Adrenal gland (tissue), 12 donors: ENCODE measurements around the gene HINT3. TPM values are rescaled to one million over a fixed set of nuclear protein-coding genes. Genes with fewer than 3 reads are reported as not detected.
A peak's percentile ranks its signal among the peaks of the same experiment; 100 is the strongest.

Experiments used
- DNase-seq, 7 donors: peaks; one replicate each; pipeline ENCODE4 v3.0.0-alpha.2; 2019 to 2020
- H3K27ac ChIP-seq, 5 donors: fragments of 200-600 bp; sonication (generic) in 4 of 5; 1 replicate in 3 of 5; 2 replicates in 2 of 5; pipeline versions ENCODE4 v1.5.1 to v1.8.0; 2016 to 2020; ENCODE audit warnings: mild to moderate bottlenecking in 1 of 5
- H3K27me3 ChIP-seq: fragments of 200-600 bp; 2 replicates; pipeline ENCODE4 v1.8.0; 2021
- H3K36me3 ChIP-seq, 2 donors: fragments of 200-600 bp; replicated peaks in 1 of 2; 1 replicate in 1 of 2; 2 replicates in 1 of 2; pipeline versions ENCODE4 v1.5.1 to v1.8.0; 2018 to 2022
- H3K4me1 ChIP-seq, 2 donors: fragments of 200-600 bp; replicated peaks in 1 of 2; 1 replicate in 1 of 2; 2 replicates in 1 of 2; pipeline versions ENCODE4 v1.5.1 to v1.8.0; 2018 to 2021
- H3K4me3 ChIP-seq, 4 donors: fragments of 200-600 bp; sonication (generic) in 3 of 4; one replicate each; pipeline ENCODE4 v1.5.1; 2016 to 2018
- H3K9me3 ChIP-seq, 3 donors: fragments of 200-600 bp; sonication (generic) in 1 of 3; replicated peaks in 1 of 3; 1 replicate in 2 of 3; 2 replicates in 1 of 3; pipeline versions ENCODE4 v1.5.1 to v1.8.0; 2016 to 2021
- CTCF ChIP-seq, 6 experiments: fragments of 450-650 bp in 4 of 6; fragments of 200-600 bp in 2 of 6; sonication (generic) in 1 of 6; IDR thresholded peaks; 1 replicate in 5 of 6; 2 replicates in 1 of 6; pipeline versions ENCODE4 v1.5.1 to v1.8.0; 2016 to 2021; ENCODE audit warnings: antibody characterized with exemption in 6 of 6, mild to moderate bottlenecking in 2 of 6, moderate library complexity in 1 of 6
- POLR2A ChIP-seq, 2 donors: fragments of 450-650 bp; IDR thresholded peaks; one replicate each; pipeline ENCODE4 v1.6.1; 2017; ENCODE audit warnings: antibody characterized with exemption in 2 of 2, mild to moderate bottlenecking in 2 of 2, moderate library complexity in 1 of 2
- WGBS, 4 donors: extraction: QIAGEN DNeasy Blood & Tissue Kit in 2 of 4; methylation state at CpG; one replicate each; pipeline versions ENCODE4 v1.1.5 to v1.1.7; 2013 to 2017; 5-methylcytosine and 5-hydroxymethylcytosine counted together
- intact Hi-C, 2 donors: fragments of 100-400 bp; cut with DNase I; formaldehyde crosslinking; loops; one replicate each; pipeline versions ENCODE4 v1.14.1 to v1.15.0; 2022 to 2023
- polyA plus RNA-seq, 3 donors: library from polyadenylated mRNA; stranded (reverse); fragments of 200-250 nt in 2 of 3; fragments of 350-450 nt in 1 of 3; fragmentation: Illumina TruSeq in 1 of 3; extraction: RNeasy Lipid Tissue Mini Kit (QIAGEN cat#74804) in 1 of 3; gene quantifications; one replicate each; pipeline ENCODE4 v1.2.3, GENCODE V29; 2013 to 2014
- total RNA-seq, 9 donors: library from RNA; depleted of rRNA in 4 of 9; stranded (reverse); fragments of >200 nt in 4 of 9; fragments of 120-200 nt in 1 of 9; fragmentation: NEBNext Ultra II Directional in 1 of 9; extraction: Animal tissue kit (Norgen Biotek cat#: 25700) in 1 of 9; gene quantifications; one replicate each; pipeline versions ENCODE4 v1.1.0 to v1.2.4, GENCODE V29; 2013 to 2023
- donor health status: healthy with polysubstance abuse.
- donor health status: Bipolar disorder and iron deficiency.
- donor health status: DM: yes; HTN: yes; CAD: no.
- donor health status: DM: no; HTN: no; CAD: no.
- donor health status: DM: no; HTN: no; CAD: no.
- donor health status: DM: yes; HTN: yes; CAD: no.

HINT3 gene
- total and polyA plus RNA-seq, 12 donors: 4.7 to 40.6 (median 30.4) TPM

DNA sequence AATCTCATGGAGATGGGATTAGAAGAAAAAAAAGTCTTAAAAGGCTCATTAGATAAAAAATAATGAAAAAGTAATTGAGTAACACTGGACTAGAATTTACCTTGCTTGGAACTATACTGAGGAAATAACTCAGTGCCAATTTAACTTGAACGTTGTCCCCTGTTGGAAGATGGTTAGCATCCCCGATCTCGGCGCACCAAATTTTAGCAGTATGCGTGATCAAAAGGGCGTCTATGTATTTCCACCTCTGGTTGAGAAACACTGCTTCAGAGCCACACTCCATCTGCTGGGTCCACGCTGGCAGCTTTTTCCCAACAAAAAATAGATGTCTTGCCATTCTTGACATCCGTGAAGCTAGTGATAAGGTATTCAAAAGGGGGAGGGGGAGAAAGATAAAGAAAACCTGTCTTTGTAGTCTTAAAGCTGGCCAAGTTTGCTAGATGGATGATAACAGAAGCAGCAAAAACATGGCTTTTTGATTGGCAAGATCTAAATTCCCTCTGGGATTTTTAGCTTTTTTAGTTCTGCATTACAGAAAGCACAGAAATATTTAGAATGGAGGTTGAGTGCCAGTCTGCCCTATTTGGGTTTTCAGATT is 6.4 kb downstream of the HINT3 start:
- intact Hi-C loops: loop anchor here in 1 of 2 donors (5.0 kb wide), 1 partner anchor 56 kb away; no protein-coding TSS in a partner anchor
- 82 to 88% (median 85%) methylated on average over 8 of the region's 8 CpGs for WGBS, 4 donors

DNA sequence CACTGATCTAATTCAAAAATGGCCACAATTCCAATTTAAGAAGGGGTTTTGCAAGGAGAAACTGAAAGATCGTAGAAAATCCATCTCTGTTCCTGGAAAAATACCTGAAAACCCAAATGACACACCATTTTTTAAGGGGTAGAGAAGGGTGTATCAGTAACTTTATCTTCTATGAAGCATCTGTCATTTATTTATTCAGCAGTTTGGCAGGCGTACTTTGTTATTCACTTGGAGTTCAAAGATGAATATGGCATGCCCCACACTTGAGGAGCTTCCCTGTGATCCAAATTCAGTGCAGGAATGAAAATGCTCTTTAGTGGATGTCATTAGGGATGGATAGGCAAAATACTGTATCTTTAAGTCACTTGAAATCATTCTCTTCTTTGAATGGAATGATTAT is 7.2 kb downstream of the HINT3 start:
- H3K9me3 ChIP-seq: no peaks in the 10 kb centered on the region
- no peak for DNase-seq
- WGBS, 4 donors: 77 to 90% (median 81%) methylated on average over 2 of the region's 2 CpGs
- TF ChIP-seq CTCF (IDR thresholded peaks at IDR 0.05): no peak
- no peak for TF ChIP-seq POLR2A (IDR thresholded peaks at IDR 0.05)
- no peaks in the 10 kb centered on the region for H3K36me3 ChIP-seq
- H3K27me3 ChIP-seq: no peaks in the 10 kb centered on the region
- H3K4me1 ChIP-seq: peaks cover 5 to 23% of the 10 kb centered on the region in 2 donors
- H3K4me3 ChIP-seq: no peak overlapping the region
- intact Hi-C loops: loop anchor here in 1 of 2 donors (5.0 kb wide), 1 partner anchor 57 kb away; no protein-coding TSS in a partner anchor
- H3K27ac ChIP-seq: no peak overlapping the region

More for the DNA sequence above, 6.4 kb downstream of the HINT3 start:
- Histone ChIP-seq H3K4me3 (no peak overlapping the region), H3K27ac (no peak overlapping the region), H3K27me3 (no peaks in the 10 kb centered on the region), H3K36me3 (no peaks in the 10 kb centered on the region), H3K4me1 (peaks cover 10 to 31% of the 10 kb centered on the region in 2 donors), H3K9me3 (no peaks in the 10 kb centered on the region)
- DNase-seq: no peak
- TF ChIP-seq POLR2A (IDR thresholded peaks at IDR 0.05) (no peak), CTCF (IDR thresholded peaks at IDR 0.05) (no peak)

GRCh38 chr6:125966569-125966968 is 10.0 kb downstream of the HINT3 start:
- no peaks in the 10 kb centered on the region for H3K27me3 ChIP-seq
- 92 to 100% (median 97%) methylated on average over 1 of the region's 1 CpG for WGBS, 4 donors
- H3K9me3 ChIP-seq: no peaks in the 10 kb centered on the region
- H3K27ac ChIP-seq: peak overlapping the region in 1 of 5 donors; percentile 5
- no peaks in the 10 kb centered on the region for H3K36me3 ChIP-seq
- TF ChIP-seq CTCF (IDR thresholded peaks at IDR 0.05) (no peak), POLR2A (IDR thresholded peaks at IDR 0.05) (no peak)
- DNase-seq: no peak
- H3K4me1 ChIP-seq: peaks cover 0 to 13% of the 10 kb centered on the region in 2 donors
- no peak overlapping the region for H3K4me3 ChIP-seq
- intact Hi-C loops: no loop called here

GRCh38 chr6:125968493-125968892 is 11.9 kb downstream of the HINT3 start:
- H3K27ac ChIP-seq: no peak overlapping the region
- H3K4me1 ChIP-seq: peaks cover 0 to 13% of the 10 kb centered on the region in 2 donors
- no peak for TF ChIP-seq CTCF (IDR thresholded peaks at IDR 0.05)
- TF ChIP-seq POLR2A (IDR thresholded peaks at IDR 0.05): no peak
- H3K9me3 ChIP-seq: no peaks in the 10 kb centered on the region
- no peaks in the 10 kb centered on the region for H3K27me3 ChIP-seq
- DNase-seq: no peak
- intact Hi-C loops: no loop called here
- WGBS, 4 donors: 83 to 93% (median 90%) methylated on average over 2 of the region's 2 CpGs
- H3K36me3 ChIP-seq: no peaks in the 10 kb centered on the region
- H3K4me3 ChIP-seq: no peak overlapping the region
